Tibial nerve (tissue), 3 donors: ENCODE data around the gene NUP88.

Source experiments
- POLR2A ChIP-seq, 2 donors: fragments of 450-650 bp; IDR thresholded peaks; one replicate each; pipeline ENCODE4 v1.6.1; 2017; ENCODE audit warnings: antibody characterized with exemption in 2 of 2, mild to moderate bottlenecking in 2 of 2, moderate library complexity in 2 of 2
- TF ChIP-seq, protein P1 (sequence below), 5 experiments: fragments of 200-600 bp in 3 of 5; fragments of 450-650 bp in 2 of 5; sonication (generic) in 3 of 5; IDR thresholded peaks; one replicate each; pipeline ENCODE4 v1.5.1; 2016 to 2019; ENCODE audit warnings: antibody characterized with exemption in 5 of 5, mild to moderate bottlenecking in 3 of 5, moderate library complexity in 2 of 5

DNA sequence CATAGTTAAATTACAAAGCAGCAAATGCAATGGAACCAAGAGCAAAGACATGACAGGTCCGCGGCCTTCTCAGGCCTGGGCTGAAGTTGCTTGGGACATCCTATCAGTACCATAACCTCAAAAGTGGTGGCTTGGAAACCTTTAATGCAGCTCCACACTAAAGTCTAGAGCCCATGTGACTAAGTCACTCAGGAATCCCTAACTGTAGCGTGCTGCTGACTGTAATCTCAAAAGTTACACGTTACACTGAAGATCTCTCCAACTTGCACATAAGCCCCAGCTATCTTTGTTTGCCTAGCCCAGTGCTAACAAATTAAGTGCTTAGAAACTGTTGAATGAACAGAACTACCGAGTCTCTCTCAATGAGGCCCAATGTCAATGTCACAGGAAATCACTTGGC, 27.8 kb downstream of the NUP88 start:
- TF ChIP-seq, protein P1, sequence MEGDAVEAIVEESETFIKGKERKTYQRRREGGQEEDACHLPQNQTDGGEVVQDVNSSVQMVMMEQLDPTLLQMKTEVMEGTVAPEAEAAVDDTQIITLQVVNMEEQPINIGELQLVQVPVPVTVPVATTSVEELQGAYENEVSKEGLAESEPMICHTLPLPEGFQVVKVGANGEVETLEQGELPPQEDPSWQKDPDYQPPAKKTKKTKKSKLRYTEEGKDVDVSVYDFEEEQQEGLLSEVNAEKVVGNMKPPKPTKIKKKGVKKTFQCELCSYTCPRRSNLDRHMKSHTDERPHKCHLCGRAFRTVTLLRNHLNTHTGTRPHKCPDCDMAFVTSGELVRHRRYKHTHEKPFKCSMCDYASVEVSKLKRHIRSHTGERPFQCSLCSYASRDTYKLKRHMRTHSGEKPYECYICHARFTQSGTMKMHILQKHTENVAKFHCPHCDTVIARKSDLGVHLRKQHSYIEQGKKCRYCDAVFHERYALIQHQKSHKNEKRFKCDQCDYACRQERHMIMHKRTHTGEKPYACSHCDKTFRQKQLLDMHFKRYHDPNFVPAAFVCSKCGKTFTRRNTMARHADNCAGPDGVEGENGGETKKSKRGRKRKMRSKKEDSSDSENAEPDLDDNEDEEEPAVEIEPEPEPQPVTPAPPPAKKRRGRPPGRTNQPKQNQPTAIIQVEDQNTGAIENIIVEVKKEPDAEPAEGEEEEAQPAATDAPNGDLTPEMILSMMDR (IDR thresholded peaks at IDR 0.05) = no peak
- no peak for TF ChIP-seq POLR2A (IDR thresholded peaks at IDR 0.05)
